Keratinocyte (primary cell): ENCODE results near the gene ANO2. TPM values are rescaled to one million over a fixed set of nuclear protein-coding genes. Genes with fewer than 3 reads are reported as not detected.

ENCODE experiments used
- DNase-seq: peaks from one replicate; pipeline ENCODE4 v3.0.0-alpha.2; 2011; ENCODE audit warnings: low read depth, missing footprints, low spot score
- FAIRE-seq: peaks from 2 replicates; lab custom pipeline; 2011; peaks lifted over from hg19 to GRCh38; lab: Jason Lieb, UNC
- H2AFZ ChIP-seq: 2 replicates; pipeline ENCODE4 v1.6.0; 2012; ENCODE audit warnings: low read length, control low read depth, inconsistent platforms; ENCODE audit not compliant: control insufficient read depth
- H3K27ac ChIP-seq: 2 replicates; pipeline ENCODE4 v1.5.1; 2011; ENCODE audit warnings: low read length; ENCODE audit not compliant: control insufficient read depth, insufficient read depth
- H3K27me3 ChIP-seq: 3 replicates; pipeline ENCODE4 v1.6.0; 2011; ENCODE audit warnings: low read length; ENCODE audit not compliant: control insufficient read depth, insufficient read depth; ENCODE audit errors: extremely low read depth
- H3K36me3 ChIP-seq, 2 experiments: 2 replicates in 1 of 2; 3 replicates in 1 of 2; pipeline ENCODE4 v1.5.1; 2011; ENCODE audit warnings: low read length in 2 of 2, mild to moderate bottlenecking in 1 of 2; ENCODE audit not compliant: control insufficient read depth in 2 of 2, insufficient read depth in 2 of 2; ENCODE audit errors: extremely low read depth in 1 of 2
- H3K4me1 ChIP-seq: 3 replicates; pipeline ENCODE4 v1.5.1; 2011; ENCODE audit warnings: low read length; ENCODE audit not compliant: control insufficient read depth, insufficient read depth; ENCODE audit errors: extremely low read depth
- H3K4me2 ChIP-seq: 3 replicates; pipeline ENCODE4 v1.6.0; 2011; ENCODE audit warnings: low read depth, low read length; ENCODE audit not compliant: control insufficient read depth, insufficient read depth; ENCODE audit errors: extremely low read depth
- H3K4me3 ChIP-seq, 3 experiments: fragments of 200-600 bp in 1 of 3; sonication (generic) in 1 of 3; 2 replicates in 2 of 3; 3 replicates in 1 of 3; pipeline ENCODE4 v1.5.1; 2011 to 2016; ENCODE audit warnings: low read length in 3 of 3, mild to moderate bottlenecking in 3 of 3, control low read depth in 2 of 3, inconsistent platforms in 1 of 3, low read depth in 1 of 3, mixed read lengths in 1 of 3, mixed run types in 1 of 3, moderate library complexity in 1 of 3; ENCODE audit not compliant: control insufficient read depth in 2 of 3, insufficient read depth in 2 of 3; ENCODE audit errors: extremely low read depth in 1 of 3
- H3K79me2 ChIP-seq: 2 replicates; pipeline ENCODE4 v1.6.0; 2012; ENCODE audit warnings: low read length; ENCODE audit not compliant: control insufficient read depth, insufficient read depth
- H3K9ac ChIP-seq: 3 replicates; pipeline ENCODE4 v1.6.0; 2011; ENCODE audit warnings: low read length; ENCODE audit not compliant: control insufficient read depth, insufficient read depth; ENCODE audit errors: extremely low read depth
- H3K9me1 ChIP-seq: 3 replicates; pipeline ENCODE4 v1.6.0; 2011; ENCODE audit warnings: low read length; ENCODE audit not compliant: control insufficient read depth, insufficient read depth; ENCODE audit errors: extremely low read depth
- H3K9me3 ChIP-seq: 2 replicates; pipeline ENCODE4 v1.5.1; 2012; ENCODE audit warnings: low read depth, low read length; ENCODE audit not compliant: control insufficient read depth
- H4K20me1 ChIP-seq: 3 replicates; pipeline ENCODE4 v1.6.0; 2011; ENCODE audit warnings: low read length; ENCODE audit not compliant: control insufficient read depth, insufficient read depth; ENCODE audit errors: extremely low read depth
- EZH2 ChIP-seq: IDR thresholded peaks from one replicate; pipeline ENCODE4 v1.6.1; 2012; ENCODE audit warnings: inconsistent platforms, mild to moderate bottlenecking, low read length, moderate library complexity
- dilution Hi-C: fragments of 300-500 bp; cut with MboI; formaldehyde crosslinking; loops from one replicate; pipeline ENCODE4 v1.7.0; 2020; ENCODE audit warnings: low sequenced_read_pairs; ENCODE audit not compliant: extremely low pct_ligation_motif_present
- polyA plus RNA-seq, 5 experiments: library from polyadenylated mRNA; depleted of rRNA in 3 of 5; stranded (reverse) in 3 of 5; stranded (forward) in 1 of 5; unstranded in 1 of 5; fragments of >200 nt; gene quantifications; 1 replicate in 1 of 5; 2 replicates in 3 of 5; 3 replicates in 1 of 5; pipeline versions ENCODE4 v1.2.1 to v1.2.3, GENCODE V29; 2011 to 2012; ENCODE audit warnings: missing spikeins in 2 of 5, low read depth in 1 of 5, low replicate concordance in 1 of 5
- TF ChIP-seq, protein P1 (sequence below), 3 experiments: IDR thresholded peaks in 1 of 3; conservative IDR thresholded peaks in 1 of 3; optimal IDR thresholded peaks in 1 of 3; 2 replicates in 2 of 3; 3 replicates in 1 of 3; pipeline versions ENCODE3 to v1.5.1; 2011; ENCODE audit warnings: low read length in 3 of 3, mild to moderate bottlenecking in 3 of 3, moderate library complexity in 2 of 3, control low read depth in 1 of 3, inconsistent platforms in 1 of 3; ENCODE audit not compliant: insufficient read depth in 2 of 3; ENCODE audit errors: extremely low read depth in 1 of 3

ANO2 gene
- polyA plus RNA-seq, 1 donor (not counting 4 experiments of a cell fraction or from before 2014, with no cell fraction given) = 0.14 TPM

DNA sequence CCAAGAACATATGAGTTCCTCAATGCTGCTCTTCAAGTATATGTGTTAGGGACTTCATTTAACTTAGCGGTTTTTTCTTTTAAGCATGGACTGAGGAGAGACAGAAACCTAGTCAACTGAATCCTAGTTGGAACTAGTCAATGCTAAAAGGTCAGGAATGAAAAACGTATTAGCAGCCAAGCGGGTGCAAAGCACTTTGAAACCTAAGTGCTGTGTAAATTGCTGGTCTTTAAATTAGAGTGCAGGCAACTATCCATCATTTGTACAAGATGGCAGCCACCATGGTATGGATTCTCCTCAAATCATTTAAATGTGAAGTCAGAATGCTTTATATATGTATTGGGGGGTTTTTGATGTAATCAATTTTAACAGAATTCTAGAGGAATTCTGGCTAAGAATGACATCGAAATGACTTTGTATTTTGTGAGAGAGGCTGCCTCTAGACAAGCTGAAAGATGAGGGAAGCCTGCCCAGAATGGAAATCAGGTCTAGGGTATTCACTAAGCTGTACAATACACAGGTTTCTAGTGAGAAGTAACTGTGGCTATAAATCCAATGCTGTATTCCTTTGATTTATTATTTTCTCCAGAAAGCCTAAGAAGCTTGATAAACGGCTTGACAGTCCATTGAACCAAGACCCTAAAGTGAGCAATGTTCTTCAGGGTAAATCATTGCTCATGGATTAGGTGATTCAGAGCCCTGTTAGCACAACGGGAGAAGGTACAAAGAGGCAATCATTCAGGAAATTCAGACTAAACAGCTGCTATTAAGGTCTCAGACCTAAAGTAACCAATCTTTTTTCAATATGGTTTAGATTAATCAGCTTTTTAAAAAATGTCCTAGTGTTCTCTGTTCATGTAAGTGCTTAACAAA, 198.8 kb downstream of the ANO2 start:
- Histone ChIP-seq H3K27me3 (no peaks in the 10 kb centered on the region), H2AFZ (no peak overlapping the region), H3K4me1 (no peaks in the 10 kb centered on the region), H3K9me3 (no peaks in the 10 kb centered on the region), H3K4me3 (no peak overlapping the region), H3K4me2 (no peak overlapping the region), H3K36me3 (no peaks in the 10 kb centered on the region), H4K20me1 (no peaks in the 10 kb centered on the region), H3K9ac (no peak overlapping the region), H3K9me1 (no peaks in the 10 kb centered on the region), H3K79me2 (no peaks in the 10 kb centered on the region), H3K27ac (no peak overlapping the region)
- TF ChIP-seq EZH2 = no peak
- TF ChIP-seq, protein P1, sequence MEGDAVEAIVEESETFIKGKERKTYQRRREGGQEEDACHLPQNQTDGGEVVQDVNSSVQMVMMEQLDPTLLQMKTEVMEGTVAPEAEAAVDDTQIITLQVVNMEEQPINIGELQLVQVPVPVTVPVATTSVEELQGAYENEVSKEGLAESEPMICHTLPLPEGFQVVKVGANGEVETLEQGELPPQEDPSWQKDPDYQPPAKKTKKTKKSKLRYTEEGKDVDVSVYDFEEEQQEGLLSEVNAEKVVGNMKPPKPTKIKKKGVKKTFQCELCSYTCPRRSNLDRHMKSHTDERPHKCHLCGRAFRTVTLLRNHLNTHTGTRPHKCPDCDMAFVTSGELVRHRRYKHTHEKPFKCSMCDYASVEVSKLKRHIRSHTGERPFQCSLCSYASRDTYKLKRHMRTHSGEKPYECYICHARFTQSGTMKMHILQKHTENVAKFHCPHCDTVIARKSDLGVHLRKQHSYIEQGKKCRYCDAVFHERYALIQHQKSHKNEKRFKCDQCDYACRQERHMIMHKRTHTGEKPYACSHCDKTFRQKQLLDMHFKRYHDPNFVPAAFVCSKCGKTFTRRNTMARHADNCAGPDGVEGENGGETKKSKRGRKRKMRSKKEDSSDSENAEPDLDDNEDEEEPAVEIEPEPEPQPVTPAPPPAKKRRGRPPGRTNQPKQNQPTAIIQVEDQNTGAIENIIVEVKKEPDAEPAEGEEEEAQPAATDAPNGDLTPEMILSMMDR (optimal IDR thresholded peaks at IDR 0.05 in 1 of 3, IDR thresholded peaks at IDR 0.05 in 1 of 3, conservative IDR thresholded peaks at IDR 0.05 in 1 of 3; ENCODE audit: extremely low read depth in 1 of 3, insufficient read depth in 2 of 3, low read length in 3 of 3) = no peak
- dilution Hi-C loops = no loop called here
- FAIRE-seq (no peak), DNase-seq (no peak)

DNA sequence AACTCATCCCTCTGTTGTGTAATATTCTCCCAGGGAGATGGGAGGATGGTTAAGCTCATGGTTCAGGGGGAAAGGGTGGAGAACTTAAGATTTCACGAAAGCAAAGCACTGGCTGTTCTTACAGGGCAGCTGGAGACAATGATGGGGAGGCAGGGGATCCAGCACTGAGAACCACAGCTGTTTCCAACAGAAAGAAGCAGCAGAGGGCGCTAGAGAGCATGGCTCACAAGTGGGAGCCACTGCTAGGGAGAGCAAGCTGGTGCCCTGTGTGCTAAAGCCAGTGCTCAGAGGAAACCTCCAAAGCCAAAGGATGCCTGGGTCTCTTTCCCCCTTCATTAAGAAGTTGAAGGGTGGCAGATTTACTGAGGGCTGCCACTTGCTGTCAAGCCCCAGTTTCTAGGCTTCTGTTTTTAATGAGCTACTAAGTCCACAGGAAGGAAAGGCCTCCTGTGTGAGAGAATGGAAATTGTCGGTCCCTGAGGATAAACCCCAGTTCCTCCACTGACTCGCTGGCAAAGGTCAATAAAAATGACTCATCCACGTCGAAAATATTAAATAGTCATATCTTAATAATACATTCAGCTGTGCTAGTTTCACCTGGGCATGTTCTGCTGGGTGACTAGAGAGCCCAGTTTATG, 199.7 kb downstream of the ANO2 start:
- Histone ChIP-seq H3K9me1 (no peaks in the 10 kb centered on the region), H3K36me3 (no peaks in the 10 kb centered on the region), H3K9ac (no peak overlapping the region), H3K9me3 (no peaks in the 10 kb centered on the region), H3K27ac (no peak overlapping the region), H4K20me1 (no peaks in the 10 kb centered on the region), H3K4me2 (no peak overlapping the region), H2AFZ (no peak overlapping the region), H3K4me3 (no peak overlapping the region), H3K27me3 (no peaks in the 10 kb centered on the region), H3K79me2 (no peaks in the 10 kb centered on the region), H3K4me1 (no peaks in the 10 kb centered on the region)
- TF ChIP-seq, protein P1 (optimal IDR thresholded peaks at IDR 0.05 in 1 of 3, IDR thresholded peaks at IDR 0.05 in 1 of 3, conservative IDR thresholded peaks at IDR 0.05 in 1 of 3; ENCODE audit: extremely low read depth in 1 of 3, insufficient read depth in 2 of 3, low read length in 3 of 3) = peak; percentile 87 to 97 (median 88)
- TF ChIP-seq EZH2 = no peak
- no peak for FAIRE-seq
- DNase-seq = peak; percentile 15
- dilution Hi-C loops = no loop called here
